ENCODE measurements around the gene ZNF534.
"Not testable (repeated sequence)": the region's sequence is repeated elsewhere in the genome, so short reads cannot be mapped to it uniquely, and the experiment has no call there.

The ZNF534 gene

DNA sequence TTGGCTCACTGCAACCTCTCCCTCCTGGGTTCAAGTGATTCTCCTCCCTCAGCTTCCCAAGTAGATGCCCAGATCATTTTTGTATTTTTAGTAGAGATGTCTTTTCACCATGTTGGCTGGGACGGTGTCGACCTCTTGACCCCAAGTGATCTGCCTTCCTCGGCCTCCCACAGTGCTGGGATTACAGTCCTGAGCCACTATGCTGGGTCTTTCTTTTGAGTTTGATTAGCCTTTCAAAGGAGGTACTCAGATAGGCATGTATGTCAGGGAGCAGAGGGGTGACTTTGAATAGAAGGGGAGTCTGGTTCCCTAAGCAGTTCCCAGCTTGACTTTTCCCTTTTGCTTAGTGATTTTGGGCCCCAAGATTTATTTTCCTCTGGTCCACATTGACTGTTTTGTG, 71.5 kb downstream of the ZNF534 start:
- not testable (repeated sequence) for DNase-seq

DNA sequence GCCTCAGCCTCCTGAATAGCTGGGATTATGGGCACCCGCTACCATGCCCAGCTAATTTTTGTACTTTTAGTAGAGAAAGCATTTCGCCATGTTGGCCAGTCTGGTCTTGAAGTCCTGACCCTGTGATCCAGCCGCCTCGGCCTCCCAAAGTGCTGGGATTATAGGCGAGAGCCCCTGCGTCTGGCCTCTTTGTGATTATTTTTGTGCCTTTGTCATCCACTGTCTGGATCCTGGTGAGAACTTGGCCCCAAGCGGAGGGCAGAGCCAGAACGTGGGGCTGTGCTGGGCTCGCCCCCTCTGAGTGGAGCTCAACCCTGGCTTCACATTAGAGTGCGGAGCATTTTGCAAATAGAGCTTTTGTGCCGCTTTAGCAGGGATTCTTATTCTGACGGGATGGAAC, 72.0 kb downstream of the ZNF534 start:
- DNase-seq, result not testable (repeated sequence)

Data from RPMI8226 (cell line).